Liver (tissue), 9 donors: Measurements from ENCODE around the gene HBA1. TPM values are rescaled to one million over a fixed set of nuclear protein-coding genes. Genes with fewer than 3 reads are reported as not detected.

Source experiments
- DNase-seq: peaks from one replicate; pipeline ENCODE4 v3.0.0-alpha.2; 2017; ENCODE audit warnings: low spot score
- H3K27ac ChIP-seq, 2 donors: one replicate each; pipeline ENCODE4 v1.7.0; 2013; ENCODE audit warnings: inconsistent platforms in 2 of 2, low read length in 2 of 2, control low read depth in 1 of 2, low read depth in 1 of 2, mild to moderate bottlenecking in 1 of 2
- H3K27me3 ChIP-seq, 4 donors: one replicate each; pipeline versions ENCODE4 v1.6.1 to v1.7.0; 2013; ENCODE audit warnings: low read length in 3 of 4, inconsistent platforms in 1 of 4, mild to moderate bottlenecking in 1 of 4, moderate library complexity in 1 of 4; ENCODE audit not compliant: control insufficient read depth in 4 of 4, insufficient read depth in 4 of 4
- H3K36me3 ChIP-seq, 4 donors: one replicate each; pipeline versions ENCODE4 v1.6.1 to v1.7.0; 2013; ENCODE audit warnings: low read length in 3 of 4, mild to moderate bottlenecking in 3 of 4, low read depth in 1 of 4, moderate library complexity in 1 of 4; ENCODE audit not compliant: control insufficient read depth in 4 of 4, insufficient read depth in 3 of 4
- H3K4me1 ChIP-seq, 4 donors: one replicate each; pipeline versions ENCODE4 v1.6.1 to v1.7.0; 2013; ENCODE audit warnings: low read length in 3 of 4, mild to moderate bottlenecking in 3 of 4, moderate library complexity in 1 of 4; ENCODE audit not compliant: control insufficient read depth in 4 of 4, insufficient read depth in 4 of 4
- H3K4me3 ChIP-seq, 3 donors: one replicate each; pipeline versions ENCODE4 v1.6.1 to v1.7.0; 2013; ENCODE audit warnings: low read length in 3 of 3, control low read depth in 1 of 3, low read depth in 1 of 3, mild to moderate bottlenecking in 1 of 3
- H3K9ac ChIP-seq, 2 donors: one replicate each; pipeline ENCODE4 v1.7.0; 2013; ENCODE audit warnings: low read length in 2 of 2, mild to moderate bottlenecking in 2 of 2, moderate library complexity in 2 of 2, control low read depth in 1 of 2, low read depth in 1 of 2
- H3K9me3 ChIP-seq, 4 donors: one replicate each; pipeline versions ENCODE4 v1.6.1 to v1.7.0; 2013; ENCODE audit warnings: low read length in 3 of 4; ENCODE audit not compliant: control insufficient read depth in 4 of 4
- CTCF ChIP-seq: fragments of 150-350 bp; IDR thresholded peaks from 2 replicates; pipeline ENCODE4 v1.5.1; 2017; ENCODE audit warnings: improper control_type of control experiment, low read depth, low read length; ENCODE audit not compliant: missing input control
- FOXA1 ChIP-seq: IDR thresholded peaks from 2 replicates; pipeline ENCODE4 v1.6.1; 2016; ENCODE audit warnings: antibody characterized with exemption
- GABPA ChIP-seq, 2 donors: IDR thresholded peaks in 1 of 2; conservative IDR thresholded peaks in 1 of 2; 2 replicates each; pipeline ENCODE4 v1.6.1; 2016; ENCODE audit warnings: antibody characterized with exemption in 2 of 2, mild to moderate bottlenecking in 1 of 2, moderate library complexity in 1 of 2
- HNF4A ChIP-seq, 2 donors: conservative IDR thresholded peaks; 2 replicates each; pipeline ENCODE4 v1.6.1; 2016; ENCODE audit warnings: antibody characterized with exemption in 2 of 2, mild to moderate bottlenecking in 2 of 2
- HNF4G ChIP-seq: IDR thresholded peaks from 2 replicates; pipeline ENCODE4 v1.6.1; 2016; ENCODE audit warnings: antibody characterized with exemption
- JUND ChIP-seq, 2 donors: IDR thresholded peaks; 2 replicates each; pipeline ENCODE4 v1.6.1; 2016; ENCODE audit warnings: antibody characterized with exemption in 2 of 2
- MAX ChIP-seq: IDR thresholded peaks from 2 replicates; pipeline ENCODE4 v1.6.1; 2016; ENCODE audit warnings: antibody characterized with exemption
- NR2F2 ChIP-seq: IDR thresholded peaks from 2 replicates; pipeline ENCODE4 v1.6.1; 2016; ENCODE audit warnings: antibody characterized with exemption
- RXRA ChIP-seq, 2 donors: IDR thresholded peaks; 2 replicates each; pipeline ENCODE4 v1.6.1; 2017 to 2018; ENCODE audit warnings: antibody characterized with exemption in 2 of 2, mild to moderate bottlenecking in 1 of 2
- SP1 ChIP-seq: IDR thresholded peaks from 2 replicates; pipeline ENCODE4 v1.6.1; 2018; ENCODE audit warnings: antibody characterized with exemption, mild to moderate bottlenecking
- TAF1 ChIP-seq: conservative IDR thresholded peaks from 2 replicates; pipeline ENCODE4 v1.6.1; 2016; ENCODE audit warnings: antibody characterized with exemption, mild to moderate bottlenecking
- YY1 ChIP-seq: IDR thresholded peaks from 2 replicates; pipeline ENCODE4 v1.6.1; 2016; ENCODE audit warnings: antibody characterized with exemption, mild to moderate bottlenecking
- WGBS: extraction: QIAGEN DNeasy Blood & Tissue Kit; methylation state at CpG from one replicate; pipeline ENCODE4 v1.1.7; 2013; 5-methylcytosine and 5-hydroxymethylcytosine counted together
- polyA plus RNA-seq, 2 donors: library from polyadenylated mRNA; stranded (reverse) in 1 of 2; unstranded in 1 of 2; fragments of 200-250 nt in 1 of 2; fragments of >200 nt in 1 of 2; fragmentation: Nextera tagmentation in 1 of 2; extraction: Ambion mirVana in 1 of 2; gene quantifications; one replicate each; pipeline versions ENCODE4 v1.2.1 to v1.2.3, GENCODE V29; 2013 to 2015
- total RNA-seq, 2 donors: library from RNA; depleted of rRNA; stranded (reverse); fragments of >200 nt; gene quantifications; one replicate each; pipeline ENCODE4 v1.2.3, GENCODE V29; 2014
- TF ChIP-seq, protein P1 (sequence below): IDR thresholded peaks from 2 replicates; pipeline ENCODE4 v1.6.1; 2016; ENCODE audit warnings: antibody characterized with exemption, mild to moderate bottlenecking
- TF ChIP-seq, protein P2 (sequence below): IDR thresholded peaks from 2 replicates; pipeline ENCODE4 v1.6.1; 2016; ENCODE audit warnings: antibody characterized with exemption
- donor health status: healthy.
- donor health status: healthy.
- donor health status: healthy.
- donor health status: healthy.
- donor health status: healthy.

HBA1 gene
- total and polyA plus RNA-seq, 4 donors: 3.5 to 19,034 (median 30.1) TPM

DNA sequence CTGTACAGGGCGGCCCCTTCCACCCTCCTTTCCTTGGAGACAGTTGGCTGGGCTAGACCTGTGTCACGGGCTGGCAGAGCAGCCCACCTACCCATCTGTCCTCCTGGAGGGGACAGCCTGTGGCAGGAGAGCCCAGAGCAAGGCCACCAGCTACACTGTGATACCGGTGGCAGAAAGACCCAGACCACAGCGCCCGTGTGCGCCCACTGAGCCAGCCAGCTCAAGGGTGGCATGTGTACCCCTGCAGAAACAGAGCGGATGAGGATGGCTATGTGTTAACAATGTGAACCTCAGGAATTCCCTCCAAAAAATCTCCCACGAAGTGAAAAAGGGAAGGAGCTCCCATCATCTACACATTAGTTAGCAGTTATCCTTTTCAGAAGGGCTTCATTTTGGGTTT is 10.8 kb downstream of the HBA1 start:
- TF ChIP-seq RXRA (IDR thresholded peaks at IDR 0.05) (no peak), JUND (IDR thresholded peaks at IDR 0.05) (no peak)
- TF ChIP-seq, protein P1, sequence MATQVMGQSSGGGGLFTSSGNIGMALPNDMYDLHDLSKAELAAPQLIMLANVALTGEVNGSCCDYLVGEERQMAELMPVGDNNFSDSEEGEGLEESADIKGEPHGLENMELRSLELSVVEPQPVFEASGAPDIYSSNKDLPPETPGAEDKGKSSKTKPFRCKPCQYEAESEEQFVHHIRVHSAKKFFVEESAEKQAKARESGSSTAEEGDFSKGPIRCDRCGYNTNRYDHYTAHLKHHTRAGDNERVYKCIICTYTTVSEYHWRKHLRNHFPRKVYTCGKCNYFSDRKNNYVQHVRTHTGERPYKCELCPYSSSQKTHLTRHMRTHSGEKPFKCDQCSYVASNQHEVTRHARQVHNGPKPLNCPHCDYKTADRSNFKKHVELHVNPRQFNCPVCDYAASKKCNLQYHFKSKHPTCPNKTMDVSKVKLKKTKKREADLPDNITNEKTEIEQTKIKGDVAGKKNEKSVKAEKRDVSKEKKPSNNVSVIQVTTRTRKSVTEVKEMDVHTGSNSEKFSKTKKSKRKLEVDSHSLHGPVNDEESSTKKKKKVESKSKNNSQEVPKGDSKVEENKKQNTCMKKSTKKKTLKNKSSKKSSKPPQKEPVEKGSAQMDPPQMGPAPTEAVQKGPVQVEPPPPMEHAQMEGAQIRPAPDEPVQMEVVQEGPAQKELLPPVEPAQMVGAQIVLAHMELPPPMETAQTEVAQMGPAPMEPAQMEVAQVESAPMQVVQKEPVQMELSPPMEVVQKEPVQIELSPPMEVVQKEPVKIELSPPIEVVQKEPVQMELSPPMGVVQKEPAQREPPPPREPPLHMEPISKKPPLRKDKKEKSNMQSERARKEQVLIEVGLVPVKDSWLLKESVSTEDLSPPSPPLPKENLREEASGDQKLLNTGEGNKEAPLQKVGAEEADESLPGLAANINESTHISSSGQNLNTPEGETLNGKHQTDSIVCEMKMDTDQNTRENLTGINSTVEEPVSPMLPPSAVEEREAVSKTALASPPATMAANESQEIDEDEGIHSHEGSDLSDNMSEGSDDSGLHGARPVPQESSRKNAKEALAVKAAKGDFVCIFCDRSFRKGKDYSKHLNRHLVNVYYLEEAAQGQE: no peak
- H3K9ac ChIP-seq: no peak overlapping the region
- H3K27ac ChIP-seq: no peak overlapping the region
- WGBS: 97% methylated on average over 8 of the region's 8 CpGs
- no peaks in the 10 kb centered on the region for H3K27me3 ChIP-seq
- H3K9me3 ChIP-seq: no peaks in the 10 kb centered on the region
- DNase-seq: no peak
- peaks cover 12 to 45% (median 34%) of the 10 kb centered on the region in 4 donors for H3K36me3 ChIP-seq
- H3K4me1 ChIP-seq: no peaks in the 10 kb centered on the region
- no peak overlapping the region for H3K4me3 ChIP-seq

DNA sequence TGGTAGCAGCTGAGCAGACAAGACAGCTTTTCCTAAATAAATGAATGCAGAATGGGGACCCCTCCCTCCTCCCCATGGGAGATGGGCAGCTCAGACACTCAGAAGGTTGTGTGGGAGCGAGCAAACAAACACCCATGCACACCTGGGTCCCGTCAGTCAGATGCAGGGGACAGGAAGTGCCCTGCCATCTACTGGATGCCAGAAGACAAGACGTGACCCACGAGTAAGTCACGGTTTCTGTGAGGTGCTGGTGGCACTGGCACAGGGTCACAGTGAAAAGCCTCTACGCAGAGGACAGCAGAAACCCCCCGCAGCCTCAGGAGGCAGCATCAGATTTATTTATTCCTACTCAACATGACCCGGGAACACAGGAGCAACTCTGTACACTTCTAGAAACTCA is 12.2 kb downstream of the HBA1 start:
- Histone ChIP-seq H3K36me3 (peaks cover 12 to 53% (median 37%) of the 10 kb centered on the region in 4 donors), H3K27ac (no peak overlapping the region), H3K4me3 (no peak overlapping the region), H3K4me1 (no peaks in the 10 kb centered on the region), H3K9me3 (no peaks in the 10 kb centered on the region), H3K9ac (no peak overlapping the region), H3K27me3 (no peaks in the 10 kb centered on the region)
- DNase-seq: no peak
- 79% methylated on average over 8 of the region's 8 CpGs for WGBS
- no peak for TF ChIP-seq GABPA (IDR thresholded peaks at IDR 0.05 in 1 of 2, conservative IDR thresholded peaks at IDR 0.05 in 1 of 2)
- TF ChIP-seq, protein P1: no peak
- TF ChIP-seq, protein P2, sequence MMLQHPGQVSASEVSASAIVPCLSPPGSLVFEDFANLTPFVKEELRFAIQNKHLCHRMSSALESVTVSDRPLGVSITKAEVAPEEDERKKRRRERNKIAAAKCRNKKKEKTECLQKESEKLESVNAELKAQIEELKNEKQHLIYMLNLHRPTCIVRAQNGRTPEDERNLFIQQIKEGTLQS: no peak
- TF ChIP-seq MAX: no peak
- no peak for TF ChIP-seq SP1
- no peak for TF ChIP-seq YY1
- TF ChIP-seq CTCF: no peak
- no peak for TF ChIP-seq HNF4G
- no peak for TF ChIP-seq HNF4A (conservative IDR thresholded peaks at IDR 0.05)
- no peak for TF ChIP-seq RXRA (IDR thresholded peaks at IDR 0.05)
- TF ChIP-seq JUND (IDR thresholded peaks at IDR 0.05): no peak
- TF ChIP-seq TAF1: no peak
- TF ChIP-seq FOXA1: no peak
- TF ChIP-seq NR2F2: no peak
